Stimulated activated CD4-positive, alpha-beta T cell treated with anti-CD3 and anti-CD28 coated beads, Interleukin-15, amount 100 ng/mL, for 1 hour (primary cell): ENCODE results near the gene GRAMD2A.

Source experiments
- DNase-seq, 2 donors: peaks; one replicate each; pipeline ENCODE4 v3.0.0-alpha.2; 2020; ENCODE audit warnings: low read depth in 1 of 2, low spot score in 1 of 2

Gene GRAMD2A

DNA sequence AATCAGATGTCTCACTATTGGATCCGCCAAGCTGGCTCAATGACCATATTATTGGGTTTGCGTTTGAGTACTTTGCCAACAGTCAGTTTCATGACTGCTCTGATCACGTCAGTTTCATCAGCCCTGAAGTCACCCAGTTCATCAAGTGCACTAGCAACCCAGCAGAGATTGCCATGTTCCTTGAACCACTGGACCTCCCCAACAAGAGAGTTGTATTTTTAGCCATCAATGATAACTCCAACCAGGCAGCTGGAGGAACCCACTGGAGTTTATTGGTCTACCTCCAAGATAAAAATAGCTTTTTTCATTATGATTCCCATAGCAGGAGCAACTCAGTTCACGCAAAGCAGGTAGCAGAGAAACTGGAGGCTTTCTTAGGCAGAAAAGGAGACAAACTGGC is 57.9 kb downstream of the GRAMD2A start:
- no peak for DNase-seq

DNA sequence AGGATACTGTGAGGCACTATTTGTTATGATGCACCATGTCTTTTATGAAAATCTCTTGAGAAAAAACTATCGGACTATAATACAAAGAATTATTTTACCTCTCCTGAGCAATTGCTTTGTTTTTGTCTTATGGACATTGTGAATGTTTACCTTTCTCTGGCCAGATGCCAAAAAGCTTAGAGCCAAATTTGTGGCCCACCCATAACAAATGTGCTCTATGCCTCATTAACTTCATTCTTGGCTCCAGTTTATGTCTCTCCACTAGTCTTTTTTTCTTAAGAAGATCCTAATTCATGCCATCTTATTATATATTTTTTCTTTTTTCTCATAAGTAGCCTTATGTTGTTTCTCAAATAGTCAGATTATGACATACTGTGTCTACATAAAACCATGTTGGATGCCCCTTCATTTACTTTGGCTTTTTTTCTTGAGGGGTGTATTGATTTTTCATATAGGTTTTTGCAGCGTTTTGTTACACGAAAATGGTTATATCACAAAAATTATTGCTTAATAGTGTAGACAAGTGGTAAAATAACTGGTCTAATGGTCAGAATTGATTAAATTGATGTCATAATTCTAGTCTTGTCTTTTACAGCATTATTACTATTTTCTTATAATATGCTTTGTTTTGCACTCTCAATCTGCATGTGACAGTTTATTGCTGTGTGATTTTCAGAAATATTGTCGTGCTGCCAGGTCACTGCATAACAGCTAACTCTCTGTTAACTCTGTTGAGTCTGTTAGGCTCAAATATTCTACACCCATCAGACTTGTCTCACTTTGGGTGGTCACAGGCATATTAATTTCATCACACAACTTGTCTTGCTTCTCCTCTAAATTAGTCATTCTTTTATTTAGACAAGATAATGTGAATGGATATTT is 61.2 kb downstream of the GRAMD2A start:
- DNase-seq: no peak

DNA sequence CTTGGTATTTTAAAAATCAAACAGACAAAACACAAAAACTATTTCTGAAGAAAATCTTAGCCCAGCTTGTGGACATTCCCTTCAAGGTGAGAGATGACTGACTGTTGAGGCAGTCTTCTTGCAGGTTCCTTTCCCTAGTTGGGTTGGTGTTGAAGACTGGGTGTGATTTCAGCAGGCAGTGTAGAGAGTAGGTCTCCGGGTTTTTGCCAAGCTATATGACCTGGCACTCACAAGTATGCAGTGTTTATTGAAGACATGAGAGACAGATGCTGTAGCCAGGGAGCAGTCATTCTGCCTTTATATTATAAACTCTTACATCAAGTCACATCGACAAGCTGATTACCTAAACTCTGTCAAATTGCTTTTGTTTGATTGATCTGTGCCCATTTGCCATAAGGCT is 61.9 kb downstream of the GRAMD2A start:
- no peak for DNase-seq

DNA sequence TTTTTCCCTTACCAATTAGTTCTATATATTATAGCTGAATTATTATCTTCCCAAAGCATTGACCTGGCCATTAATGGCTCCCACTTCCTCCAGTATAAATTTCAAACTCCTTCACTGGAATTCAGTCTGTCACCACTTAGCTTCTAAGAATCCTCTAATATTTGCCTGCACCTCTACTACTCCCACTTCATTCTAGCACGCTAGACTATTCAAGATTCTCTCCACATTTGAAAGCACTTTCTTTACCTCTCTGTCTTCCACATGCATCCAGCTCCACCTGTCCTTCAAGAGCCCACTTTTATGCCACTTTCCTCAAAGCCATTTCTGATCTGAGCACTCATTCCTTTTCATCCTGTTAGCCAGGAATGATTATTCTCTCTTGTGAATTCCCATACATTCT is 64.4 kb downstream of the GRAMD2A start:
- DNase-seq: no peak

DNA sequence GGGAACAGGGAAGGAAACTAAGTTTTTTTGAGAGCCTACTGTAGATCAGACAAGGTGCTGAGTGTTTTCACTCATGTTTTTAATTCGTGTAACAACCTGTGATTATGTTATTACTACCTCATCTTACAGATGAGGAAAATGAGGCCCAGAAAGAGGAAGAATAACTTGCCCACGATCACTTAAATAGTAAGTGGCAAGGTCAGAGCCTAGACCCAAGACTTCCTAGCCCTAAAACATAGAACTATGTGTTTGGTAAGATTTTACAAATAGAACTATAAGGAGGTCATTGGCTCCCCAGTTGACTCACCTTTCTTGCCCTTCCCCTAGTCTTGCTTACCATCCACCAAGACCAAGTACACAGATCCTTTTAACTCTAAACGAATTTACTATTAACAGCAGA is 65.7 kb downstream of the GRAMD2A start:
- no peak for DNase-seq

DNA sequence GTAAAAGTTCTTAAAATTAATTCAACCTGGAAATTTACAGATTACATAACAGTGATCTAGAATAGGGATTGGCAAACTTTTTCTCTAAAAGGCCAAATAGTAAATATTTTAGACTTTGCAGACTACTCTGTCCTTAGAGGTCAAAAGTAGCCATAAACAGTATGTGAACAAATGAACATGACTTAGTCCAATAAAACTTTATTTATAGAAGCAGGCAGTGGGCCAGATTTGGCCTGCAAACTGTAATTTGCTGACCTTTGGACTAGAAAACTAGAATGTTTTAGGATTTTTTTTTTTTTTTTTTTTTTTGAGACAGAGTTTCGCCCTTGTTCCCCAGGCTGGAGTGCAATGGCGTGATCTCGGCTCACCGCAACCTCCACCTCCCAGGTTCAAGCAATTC is 67.3 kb downstream of the GRAMD2A start:
- no peak for DNase-seq

DNA sequence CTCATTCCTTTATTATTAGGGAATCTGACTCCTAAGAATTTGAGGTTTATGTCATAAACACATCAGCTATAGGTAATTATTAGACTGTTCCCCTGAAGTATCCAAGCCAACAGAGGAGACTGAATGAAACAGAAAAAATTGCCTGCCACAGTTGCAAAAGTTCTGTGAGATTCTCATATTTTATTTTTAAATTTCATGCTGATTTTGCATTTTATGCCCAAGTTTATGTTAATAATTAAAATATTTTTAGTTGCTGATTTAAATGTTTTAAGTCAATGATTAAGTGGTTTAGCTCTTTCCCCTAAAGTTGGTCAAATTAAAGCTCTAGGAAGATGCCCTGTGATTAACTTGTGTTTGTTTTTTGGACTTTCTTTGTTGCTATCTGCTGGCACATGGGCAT is 69.2 kb downstream of the GRAMD2A start:
- DNase-seq: no peak

DNA sequence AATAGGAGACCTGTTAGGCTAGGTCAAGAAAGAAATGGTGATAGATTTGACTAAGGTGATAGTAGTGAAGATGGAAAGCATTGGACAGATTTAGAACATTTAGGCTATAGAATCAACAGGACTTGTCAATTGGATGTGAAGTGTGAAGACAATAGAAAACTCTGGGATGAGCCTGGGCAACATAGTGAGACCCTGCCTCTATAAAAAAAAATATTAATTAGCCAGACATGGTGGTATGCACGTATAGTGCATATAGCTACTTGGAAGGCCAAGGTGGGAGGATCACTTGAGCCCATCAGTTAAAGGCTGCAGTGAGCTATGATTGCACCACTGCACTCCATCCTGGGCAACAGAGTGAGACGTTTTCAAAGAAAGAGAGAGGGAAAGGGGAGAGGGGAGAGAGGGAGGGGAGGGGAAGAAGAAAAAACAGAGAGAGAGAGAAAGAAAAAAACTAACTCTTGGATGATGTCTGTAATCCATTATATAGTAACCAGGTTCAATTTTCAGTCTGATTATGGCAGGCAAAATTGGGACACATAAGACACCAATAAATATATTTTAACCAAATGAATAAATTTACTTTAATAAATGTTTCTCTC is 69.8 kb downstream of the GRAMD2A start:
- DNase-seq: no peak

DNA sequence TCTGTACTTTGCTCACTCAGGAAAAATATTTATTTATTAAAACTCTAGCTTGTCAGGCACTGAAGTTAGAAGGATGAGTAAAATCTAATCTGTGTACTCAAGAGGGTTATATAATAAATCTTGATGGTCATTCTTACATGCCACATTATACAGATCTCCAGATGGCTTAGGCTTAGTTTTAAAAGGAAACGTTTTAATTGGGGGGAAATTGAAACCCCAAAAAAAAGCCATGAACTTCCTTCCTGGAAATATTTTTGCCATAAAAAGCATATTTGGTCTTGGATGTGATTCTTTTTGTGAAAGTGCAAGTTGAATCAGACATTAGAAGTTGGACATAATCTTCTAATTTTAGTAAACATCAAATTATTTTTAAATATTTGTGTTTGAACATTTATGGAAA is 73.4 kb downstream of the GRAMD2A start:
- DNase-seq: no peak

DNA sequence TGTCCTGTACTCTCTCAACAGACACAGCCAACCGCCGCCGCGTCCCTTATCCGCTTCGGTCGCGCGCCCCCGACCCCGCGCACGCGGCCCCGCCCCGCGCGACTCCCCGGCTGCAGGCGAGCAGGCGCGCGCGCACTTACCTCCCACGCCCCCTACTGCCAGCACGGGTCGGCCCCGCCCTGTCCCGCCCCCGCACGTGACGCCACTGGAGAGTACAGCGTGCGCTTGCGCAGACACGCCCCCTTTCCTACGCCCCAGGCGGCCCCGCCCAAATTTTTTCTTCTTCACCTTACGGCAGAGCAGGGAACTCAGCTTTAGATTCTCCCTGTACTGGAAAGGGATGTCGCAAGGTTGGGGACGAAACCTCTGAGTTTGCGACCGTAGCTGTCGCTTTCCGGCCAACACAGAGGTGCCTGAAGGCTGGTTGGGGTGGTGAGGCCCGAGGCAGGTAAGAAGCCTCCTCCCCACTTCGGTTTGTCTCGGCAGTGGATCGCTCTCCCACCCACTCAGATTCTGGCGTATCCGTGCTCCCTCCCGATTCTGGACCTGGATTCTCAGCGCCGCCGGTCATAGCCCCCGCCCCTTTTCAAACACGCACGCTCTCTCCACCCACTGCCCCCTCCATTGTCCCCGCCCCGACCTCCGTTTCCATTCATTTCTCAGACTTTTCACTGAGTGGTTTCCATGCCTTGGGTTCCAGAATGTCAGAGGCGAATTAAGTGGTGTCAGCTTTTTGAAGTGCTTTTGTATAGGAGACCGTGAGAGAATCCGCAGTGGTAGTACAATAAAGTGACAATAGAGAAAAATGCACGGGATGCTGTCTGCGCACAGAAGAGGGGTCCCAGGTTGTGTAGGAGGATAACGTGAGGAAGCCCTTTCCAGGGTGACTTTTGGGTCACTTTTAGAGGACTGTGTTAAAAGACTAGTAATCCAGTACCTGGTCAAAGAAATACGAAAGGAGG is 79.3 kb downstream of the GRAMD2A start, which contains the start of the genes MYO9A and SENP8:
TSS of gene MYO9A (minus strand) at position 134 of the 962 bp plus-strand sequence. CDS start 71,587 bp downstream, outside the sequence.
TSS of gene SENP8 (plus strand) at position 387 of the 962 bp plus-strand sequence. CDS start 21,221 bp downstream, outside the sequence.
- DNase-seq: peak; percentile 98 to 99

DNA sequence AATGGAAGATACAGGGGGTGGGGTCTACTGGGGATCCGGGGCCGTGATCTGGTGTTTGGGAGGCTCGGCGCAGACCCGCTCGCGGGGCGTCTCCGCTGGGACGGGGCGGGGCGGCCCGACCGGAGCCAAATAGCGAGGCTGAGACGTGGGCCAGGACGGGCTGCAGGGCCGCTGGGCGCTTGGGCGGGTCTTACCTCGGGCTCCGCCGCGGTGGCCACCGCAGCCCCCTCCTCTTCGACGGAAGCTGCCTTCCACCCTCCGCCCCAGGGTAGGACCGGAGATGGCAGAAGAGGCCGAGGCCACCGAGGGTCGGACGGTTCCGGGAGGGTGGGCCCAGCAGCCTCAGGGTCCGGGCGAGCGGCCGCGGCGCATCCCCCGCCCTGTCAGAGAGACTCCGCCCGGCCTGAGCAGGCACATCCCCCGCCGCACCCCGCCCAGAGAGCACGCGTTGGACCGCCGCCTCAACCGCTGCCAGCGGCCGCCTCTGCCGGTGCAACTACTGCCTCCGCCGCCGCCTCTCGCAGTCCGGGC is 80.0 kb downstream of the GRAMD2A start:
- DNase-seq: peak; percentile 42 to 47

DNA sequence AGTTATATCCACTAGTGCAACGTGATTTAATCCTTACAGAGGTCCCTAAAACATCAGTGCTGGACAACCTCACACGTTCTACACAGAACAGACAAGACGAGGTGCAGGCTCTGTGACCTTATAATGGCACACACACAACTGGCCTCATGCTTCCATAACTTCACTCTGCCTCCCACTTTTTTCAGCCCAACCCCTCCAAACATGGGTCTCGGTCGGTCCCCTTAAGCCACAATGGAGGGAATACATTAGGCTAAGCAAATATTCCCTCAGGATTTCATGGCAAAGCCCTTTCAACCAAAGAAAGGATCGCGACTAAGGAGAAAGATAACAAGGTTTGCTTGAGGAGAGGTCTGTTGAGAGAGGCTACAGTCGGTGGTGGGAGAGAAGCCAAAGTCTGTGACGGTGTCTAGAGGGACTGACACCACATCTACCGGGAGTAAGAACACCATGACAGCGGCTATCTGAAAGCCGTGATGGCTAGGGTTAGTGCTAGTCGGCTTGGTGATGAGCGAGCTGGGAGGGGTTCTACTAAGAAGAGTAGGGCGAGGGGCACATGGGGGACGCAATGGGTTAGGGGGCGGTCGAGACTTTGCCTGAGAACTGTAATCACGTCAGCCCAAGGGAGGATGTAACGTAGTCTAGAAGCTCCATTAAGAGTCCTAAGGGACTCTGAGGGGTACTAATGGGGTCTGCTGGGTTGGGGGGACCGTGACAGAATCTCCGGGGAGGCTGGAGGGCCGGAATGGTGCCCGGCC is 80.7 kb downstream of the GRAMD2A start:
- DNase-seq: peak in 1 of 2 donors; percentile 2

DNA sequence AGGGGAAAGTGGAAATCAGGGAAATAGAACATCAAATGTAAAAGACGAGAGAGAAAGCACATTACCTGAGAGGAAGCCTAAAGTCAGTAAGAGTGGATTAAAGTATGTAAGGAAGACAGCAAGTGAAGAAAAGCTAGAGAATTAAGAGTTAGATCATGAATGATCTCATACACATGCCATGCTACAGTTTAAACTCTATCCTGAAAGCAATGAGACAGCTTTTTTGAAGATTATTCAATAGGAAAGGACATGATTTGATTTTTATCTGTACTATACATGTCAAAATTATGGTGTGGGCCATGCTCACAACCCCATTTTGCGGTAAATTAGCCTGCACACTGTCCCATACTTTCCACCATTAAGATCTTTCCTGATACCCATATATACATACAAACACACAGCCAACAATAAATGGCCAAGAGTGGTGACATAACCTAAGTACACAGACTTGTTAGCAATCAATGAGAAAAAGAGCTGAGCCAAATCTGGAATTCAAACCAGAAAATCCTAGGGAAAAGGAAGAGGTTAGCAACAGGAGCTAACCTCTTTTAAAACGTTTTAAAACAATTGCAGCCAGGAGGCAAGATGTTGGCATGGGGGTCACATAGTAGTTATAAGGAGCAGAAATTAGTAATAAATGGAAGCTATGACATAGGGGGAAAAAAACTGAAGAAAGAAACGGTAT is 84.1 kb downstream of the GRAMD2A start:
- no peak for DNase-seq

DNA sequence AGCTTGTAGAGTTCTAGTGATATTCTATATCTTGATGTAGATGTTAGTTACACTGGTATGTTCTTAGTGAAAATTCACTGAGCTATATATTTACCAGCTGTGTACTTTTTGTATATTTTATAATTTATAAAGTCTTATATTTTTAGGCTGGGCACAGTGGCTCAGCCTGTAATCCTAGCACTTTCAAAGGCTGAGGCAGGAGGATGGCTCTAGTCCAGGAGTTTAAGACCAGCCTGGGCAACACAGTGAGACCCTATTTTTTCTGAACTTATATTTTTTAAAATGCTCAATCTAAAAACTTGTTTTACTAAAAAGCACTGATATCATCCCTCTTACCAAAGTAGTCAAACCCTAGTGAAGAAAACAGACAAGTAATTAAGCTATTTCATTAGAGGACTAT is 84.8 kb downstream of the GRAMD2A start:
- DNase-seq: no peak

DNA sequence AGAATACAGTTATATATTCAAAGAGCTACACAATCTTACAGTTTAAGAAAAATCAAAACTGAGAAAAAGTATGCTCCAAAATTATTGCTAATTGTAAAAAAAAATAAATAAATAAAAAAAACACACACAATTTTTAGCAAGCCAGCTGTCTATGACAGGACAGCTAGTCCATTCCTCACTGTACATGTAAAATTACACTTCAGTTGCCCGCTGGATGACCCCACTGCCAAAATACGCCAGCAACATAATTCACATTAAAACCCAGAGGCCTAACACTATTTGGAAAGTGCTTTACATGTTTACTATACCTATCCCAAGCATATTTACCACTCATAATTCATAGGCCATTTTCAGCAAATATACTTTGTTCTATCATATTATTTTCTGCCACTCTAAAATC is 85.5 kb downstream of the GRAMD2A start:
- no peak for DNase-seq

DNA sequence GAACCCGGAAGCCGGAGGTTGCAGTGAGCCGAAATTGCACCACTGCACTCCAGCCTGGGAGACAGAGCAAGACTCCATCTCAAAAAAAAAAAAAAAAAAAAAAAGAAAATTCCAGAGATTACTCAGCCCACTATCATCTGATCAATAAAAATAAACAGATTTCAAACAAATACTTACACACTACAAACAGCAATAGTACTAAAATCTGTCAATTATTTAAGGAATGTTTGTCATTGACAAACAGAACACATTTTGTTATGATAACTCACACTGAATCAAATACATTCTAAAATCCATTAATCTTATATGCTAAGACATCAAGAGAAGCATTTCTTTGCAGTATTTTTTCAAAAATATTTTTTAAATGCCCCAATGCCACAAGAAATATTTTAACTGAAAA is 87.2 kb downstream of the GRAMD2A start:
- DNase-seq: no peak
